MM.1S (cell line): ENCODE results near the gene KCNC1.

Source experiments
- DNase-seq: peaks from one replicate; pipeline ENCODE4 v3.0.0-alpha.2; 2015
- H2AFZ ChIP-seq: fragments of 300-600 bp; sonication (generic); 2 replicates; pipeline ENCODE4 v1.6.0; 2016; ENCODE audit warnings: antibody characterized with exemption, low read length
- H3F3A ChIP-seq: fragments of 300-600 bp; sonication (generic); 2 replicates; pipeline ENCODE4 v1.6.1; 2016; ENCODE audit warnings: mild to moderate bottlenecking, antibody characterized with exemption, low read length, moderate library complexity, mixed read lengths; ENCODE audit not compliant: insufficient read depth
- H3K27ac ChIP-seq: fragments of 300-600 bp; sonication (generic); 2 replicates; pipeline ENCODE4 v1.5.1; 2016; ENCODE audit warnings: mild to moderate bottlenecking, low read length
- H3K27me3 ChIP-seq: fragments of 300-600 bp; sonication (generic); replicated peaks from 2 replicates; pipeline ENCODE4 v1.6.0; 2016; ENCODE audit warnings: low read length; ENCODE audit not compliant: insufficient read depth
- H3K36me3 ChIP-seq: fragments of 300-600 bp; sonication (generic); replicated peaks from 2 replicates; pipeline ENCODE4 v1.6.1; 2016; ENCODE audit warnings: mild to moderate bottlenecking, low read length, mixed read lengths; ENCODE audit not compliant: insufficient read depth
- H3K4me1 ChIP-seq: fragments of 300-600 bp; sonication (generic); 2 replicates; pipeline ENCODE4 v1.6.1; 2016; ENCODE audit warnings: low read length, mixed read lengths
- H3K4me2 ChIP-seq: fragments of 300-600 bp; sonication (generic); 2 replicates; pipeline ENCODE4 v1.6.0; 2016; ENCODE audit warnings: low read depth, low read length
- H3K4me3 ChIP-seq: fragments of 300-600 bp; sonication (generic); 2 replicates; pipeline ENCODE4 v1.5.1; 2016; ENCODE audit warnings: low read length, mixed read lengths
- H3K79me2 ChIP-seq: fragments of 300-600 bp; sonication (generic); 2 replicates; pipeline ENCODE4 v1.6.1; 2016; ENCODE audit warnings: mixed run types, low read length, mixed read lengths
- H3K9ac ChIP-seq: fragments of 300-600 bp; sonication (generic); 2 replicates; pipeline ENCODE4 v1.6.1; 2016; ENCODE audit warnings: low read length, mixed read lengths
- H3K9me2 ChIP-seq: fragments of 300-600 bp; sonication (generic); replicated peaks from 2 replicates; pipeline ENCODE4 v1.6.1; 2016; ENCODE audit warnings: mild to moderate bottlenecking, low read length, mixed read lengths; ENCODE audit not compliant: insufficient read depth
- H3K9me3 ChIP-seq: fragments of 300-600 bp; sonication (generic); replicated peaks from 2 replicates; pipeline ENCODE4 v1.6.1; 2016; ENCODE audit warnings: mild to moderate bottlenecking, low read length, mixed read lengths; ENCODE audit not compliant: insufficient read depth
- H4K20me1 ChIP-seq: fragments of 300-600 bp; sonication (generic); 2 replicates; pipeline ENCODE4 v1.6.1; 2016; ENCODE audit warnings: mild to moderate bottlenecking, low read length, moderate library complexity, mixed read lengths; ENCODE audit not compliant: insufficient read depth
- CTCF ChIP-seq: fragments of 300-600 bp; sonication (generic); IDR thresholded peaks from 2 replicates; pipeline ENCODE4 v1.5.1; 2016; ENCODE audit warnings: antibody characterized with exemption, low read length, mixed read lengths
- EZH2 ChIP-seq: fragments of 300-600 bp; sonication (generic); optimal IDR thresholded peaks from 2 replicates; pipeline ENCODE3; 2017; ENCODE audit warnings: low read depth, mild to moderate bottlenecking, antibody characterized with exemption, low read length, mixed read lengths
- EZH2phosphoT487 ChIP-seq: fragments of 300-600 bp; sonication (generic); IDR thresholded peaks from 2 replicates; pipeline ENCODE4 v1.6.1; 2018; ENCODE audit warnings: antibody characterized with exemption, low read length

KCNC1 gene

GRCh38 chr11:17697175-17697949 lies 37.2 kb upstream of the KCNC1 start:
- Histone ChIP-seq H2AFZ (no peak overlapping the region), H3F3A (no peaks in the 10 kb centered on the region), H3K9me2 (no peaks in the 10 kb centered on the region), H3K36me3 (no peaks in the 10 kb centered on the region), H3K4me2 (no peak overlapping the region), H3K9me3 (no peaks in the 10 kb centered on the region), H3K79me2 (no peaks in the 10 kb centered on the region), H3K27me3 (0 out of 2 replicates have a peak, but pooled peaks cover 4% of the 10 kb centered on the region), H3K4me3 (no peak overlapping the region), H3K27ac (no peak overlapping the region), H3K4me1 (no peaks in the 10 kb centered on the region), H4K20me1 (no peaks in the 10 kb centered on the region), H3K9ac (no peak overlapping the region)
- no peak for DNase-seq
- TF ChIP-seq EZH2: no peak
- no peak for TF ChIP-seq EZH2phosphoT487
- TF ChIP-seq CTCF: no peak

GRCh38 chr11:17699147-17700114 lies 35.1 kb upstream of the KCNC1 start:
- Histone ChIP-seq H3K4me2 (no peak overlapping the region), H2AFZ (no peak overlapping the region), H3K9me3 (no peaks in the 10 kb centered on the region), H3K9ac (no peak overlapping the region), H3K27ac (no peak overlapping the region), H3K27me3 (0 out of 2 replicates have a peak, but pooled peaks cover 4% of the 10 kb centered on the region), H3K4me3 (no peak overlapping the region), H3K79me2 (no peaks in the 10 kb centered on the region), H4K20me1 (no peaks in the 10 kb centered on the region), H3K9me2 (no peaks in the 10 kb centered on the region), H3K4me1 (no peaks in the 10 kb centered on the region), H3K36me3 (no peaks in the 10 kb centered on the region), H3F3A (no peaks in the 10 kb centered on the region)
- DNase-seq: no peak
- no peak for TF ChIP-seq CTCF

- DNase-seq: no peak
- TF ChIP-seq CTCF (no peak), EZH2 (no peak), EZH2phosphoT487 (no peak)
- no peaks in the 10 kb centered on the region for H3K27me3 ChIP-seq
Observed at GRCh38 chr11:17700991-17701390, 33.6 kb upstream of the KCNC1 start.

More at GRCh38 chr11:17700991-17701390, 33.6 kb upstream of the KCNC1 start:
- no peak overlapping the region for H3K4me2 ChIP-seq
- no peaks in the 10 kb centered on the region for H3K36me3 ChIP-seq
- H2AFZ ChIP-seq: no peak overlapping the region
- no peak overlapping the region for H3K9ac ChIP-seq
- H3K9me3 ChIP-seq: no peaks in the 10 kb centered on the region
- no peaks in the 10 kb centered on the region for H4K20me1 ChIP-seq
- no peaks in the 10 kb centered on the region for H3K9me2 ChIP-seq
- H3K27ac ChIP-seq: no peak overlapping the region
- no peaks in the 10 kb centered on the region for H3K79me2 ChIP-seq
- no peaks in the 10 kb centered on the region for H3K4me1 ChIP-seq
- H3F3A ChIP-seq: no peaks in the 10 kb centered on the region
- H3K4me3 ChIP-seq: no peak overlapping the region
